NCI-H1436 treated with DMSO at 0.1 percent for 48 hours (cell line): ENCODE measurements around the gene PDE4D.
A peak's percentile ranks its signal among the peaks of the same experiment; 100 is the strongest.

Experiments used
- DNase-seq: peaks from one replicate; lab custom pipeline; 2025; lab: John Stamatoyannopoulos, UW

PDE4D gene

GRCh38 chr5:59037941-59038797 lies 855.4 kb downstream of the PDE4D start:
- DNase-seq, result no peak

- no peak for DNase-seq
Measured at GRCh38 chr5:59037453-59037852, 856.1 kb downstream of the PDE4D start.

- no peak for DNase-seq
Measured at GRCh38 chr5:59037041-59037440, 856.5 kb downstream of the PDE4D start.

GRCh38 chr5:59036274-59036961 lies 857.1 kb downstream of the PDE4D start:
- DNase-seq, result no peak

GRCh38 chr5:59035681-59036080 lies 857.8 kb downstream of the PDE4D start:
- DNase-seq, result no peak

GRCh38 chr5:59034498-59035186 lies 858.9 kb downstream of the PDE4D start:
- no peak for DNase-seq

- no peak for DNase-seq
Measured at GRCh38 chr5:59027145-59027907, 866.2 kb downstream of the PDE4D start.

- DNase-seq, result no peak
Measured at GRCh38 chr5:59025734-59026133, 867.8 kb downstream of the PDE4D start.

GRCh38 chr5:59021837-59022514 lies 871.5 kb downstream of the PDE4D start:
- no peak for DNase-seq

- DNase-seq, result peak; percentile 60
Measured at GRCh38 chr5:59021286-59021673, 872.2 kb downstream of the PDE4D start.

- no peak for DNase-seq
Measured at GRCh38 chr5:59020611-59021285, 872.8 kb downstream of the PDE4D start.

GRCh38 chr5:59019078-59019477 lies 874.4 kb downstream of the PDE4D start:
- DNase-seq, result no peak

GRCh38 chr5:59016925-59017324 lies 876.6 kb downstream of the PDE4D start:
- DNase-seq, result no peak

- DNase-seq, result no peak
Measured at GRCh38 chr5:59008816-59009473, 884.6 kb downstream of the PDE4D start.

GRCh38 chr5:59007460-59008063 lies 886.0 kb downstream of the PDE4D start:
- no peak for DNase-seq

GRCh38 chr5:59005934-59006701 lies 887.4 kb downstream of the PDE4D start:
- DNase-seq, result no peak

GRCh38 chr5:59003641-59004040 lies 889.9 kb downstream of the PDE4D start:
- no peak for DNase-seq

- DNase-seq, result no peak
Measured at GRCh38 chr5:59003124-59003523, 890.4 kb downstream of the PDE4D start.

- no peak for DNase-seq
Measured at GRCh38 chr5:59002162-59002825, 891.2 kb downstream of the PDE4D start.
